WTC11 (cell line): ENCODE data around the gene LATS1.

Source experiments
- CTCF ChIP-seq: fragments of 200-600 bp; IDR thresholded peaks from 2 replicates; pipeline ENCODE4 v1.8.0; 2022; ENCODE audit warnings: antibody characterized with exemption
- E2F4 ChIP-seq: sonication (generic); formaldehyde crosslinking; IDR thresholded peaks from 2 replicates; pipeline ENCODE4 v1.8.1; 2022; ENCODE audit warnings: low read depth, mild to moderate bottlenecking, moderate library complexity, missing genetic modification reagents, borderline replicate concordance
- ETV6 ChIP-seq: sonication (generic); formaldehyde crosslinking; IDR thresholded peaks from 2 replicates; pipeline ENCODE4 v1.8.1; 2022; ENCODE audit warnings: mild to moderate bottlenecking, missing genetic modification reagents
- GABPB1 ChIP-seq: sonication (generic); formaldehyde crosslinking; IDR thresholded peaks from 2 replicates; pipeline ENCODE4 v1.8.1; 2023; ENCODE audit warnings: mild to moderate bottlenecking, missing genetic modification reagents
- NR1H2 ChIP-seq: sonication (generic); formaldehyde crosslinking; IDR thresholded peaks from 2 replicates; pipeline ENCODE4 v1.9.0; 2021; ENCODE audit warnings: mild to moderate bottlenecking, moderate library complexity, missing genetic modification reagents
- NR3C1 ChIP-seq: sonication (generic); formaldehyde crosslinking; conservative IDR thresholded peaks from 2 replicates; pipeline ENCODE4 v1.8.1; 2023; ENCODE audit warnings: low read depth, mild to moderate bottlenecking, missing genetic modification reagents
- TEAD1 ChIP-seq: sonication (generic); formaldehyde crosslinking; IDR thresholded peaks from 2 replicates; pipeline ENCODE4 v1.8.0; 2022; ENCODE audit warnings: mild to moderate bottlenecking, missing genetic modification reagents
- ZNF138 ChIP-seq: sonication (generic); formaldehyde crosslinking; conservative IDR thresholded peaks from 2 replicates; pipeline ENCODE4 v1.8.1; 2022; ENCODE audit warnings: mild to moderate bottlenecking, moderate library complexity, missing genetic modification reagents
- TF ChIP-seq, protein P1 (sequence below): sonication (generic); formaldehyde crosslinking; conservative IDR thresholded peaks from 2 replicates; pipeline ENCODE4 v1.8.1; 2023; ENCODE audit warnings: mild to moderate bottlenecking, low read depth, missing genetic modification reagents, moderate library complexity
- TF ChIP-seq, protein P2 (sequence below): sonication (generic); formaldehyde crosslinking; IDR thresholded peaks from 2 replicates; pipeline ENCODE4 v1.8.0; 2022; ENCODE audit warnings: mild to moderate bottlenecking, missing genetic modification reagents
- TF ChIP-seq, protein P3 (sequence below): sonication (generic); formaldehyde crosslinking; IDR thresholded peaks from 2 replicates; pipeline ENCODE4 v1.8.1; 2022; ENCODE audit warnings: mild to moderate bottlenecking, missing genetic modification reagents, moderate library complexity, borderline replicate concordance

GRCh38 chr6:149628875-149629510, 88.9 kb downstream of the LATS1 start:
- TF ChIP-seq CTCF = no peak
- TF ChIP-seq GABPB1 (CRISPR knock-in tag) = no peak
- TF ChIP-seq ZNF138 = no peak
- TF ChIP-seq NR1H2 (CRISPR knock-in tag) = no peak
- no peak for TF ChIP-seq E2F4
- no peak for TF ChIP-seq NR3C1
- no peak for TF ChIP-seq TEAD1 (CRISPR knock-in tag)
- TF ChIP-seq, protein P1, sequence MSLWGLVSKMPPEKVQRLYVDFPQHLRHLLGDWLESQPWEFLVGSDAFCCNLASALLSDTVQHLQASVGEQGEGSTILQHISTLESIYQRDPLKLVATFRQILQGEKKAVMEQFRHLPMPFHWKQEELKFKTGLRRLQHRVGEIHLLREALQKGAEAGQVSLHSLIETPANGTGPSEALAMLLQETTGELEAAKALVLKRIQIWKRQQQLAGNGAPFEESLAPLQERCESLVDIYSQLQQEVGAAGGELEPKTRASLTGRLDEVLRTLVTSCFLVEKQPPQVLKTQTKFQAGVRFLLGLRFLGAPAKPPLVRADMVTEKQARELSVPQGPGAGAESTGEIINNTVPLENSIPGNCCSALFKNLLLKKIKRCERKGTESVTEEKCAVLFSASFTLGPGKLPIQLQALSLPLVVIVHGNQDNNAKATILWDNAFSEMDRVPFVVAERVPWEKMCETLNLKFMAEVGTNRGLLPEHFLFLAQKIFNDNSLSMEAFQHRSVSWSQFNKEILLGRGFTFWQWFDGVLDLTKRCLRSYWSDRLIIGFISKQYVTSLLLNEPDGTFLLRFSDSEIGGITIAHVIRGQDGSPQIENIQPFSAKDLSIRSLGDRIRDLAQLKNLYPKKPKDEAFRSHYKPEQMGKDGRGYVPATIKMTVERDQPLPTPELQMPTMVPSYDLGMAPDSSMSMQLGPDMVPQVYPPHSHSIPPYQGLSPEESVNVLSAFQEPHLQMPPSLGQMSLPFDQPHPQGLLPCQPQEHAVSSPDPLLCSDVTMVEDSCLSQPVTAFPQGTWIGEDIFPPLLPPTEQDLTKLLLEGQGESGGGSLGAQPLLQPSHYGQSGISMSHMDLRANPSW (CRISPR knock-in tag) = no peak
- no peak for TF ChIP-seq ETV6 (CRISPR knock-in tag)
- TF ChIP-seq, protein P2, sequence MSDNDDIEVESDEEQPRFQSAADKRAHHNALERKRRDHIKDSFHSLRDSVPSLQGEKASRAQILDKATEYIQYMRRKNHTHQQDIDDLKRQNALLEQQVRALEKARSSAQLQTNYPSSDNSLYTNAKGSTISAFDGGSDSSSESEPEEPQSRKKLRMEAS = no peak
- TF ChIP-seq, protein P3, sequence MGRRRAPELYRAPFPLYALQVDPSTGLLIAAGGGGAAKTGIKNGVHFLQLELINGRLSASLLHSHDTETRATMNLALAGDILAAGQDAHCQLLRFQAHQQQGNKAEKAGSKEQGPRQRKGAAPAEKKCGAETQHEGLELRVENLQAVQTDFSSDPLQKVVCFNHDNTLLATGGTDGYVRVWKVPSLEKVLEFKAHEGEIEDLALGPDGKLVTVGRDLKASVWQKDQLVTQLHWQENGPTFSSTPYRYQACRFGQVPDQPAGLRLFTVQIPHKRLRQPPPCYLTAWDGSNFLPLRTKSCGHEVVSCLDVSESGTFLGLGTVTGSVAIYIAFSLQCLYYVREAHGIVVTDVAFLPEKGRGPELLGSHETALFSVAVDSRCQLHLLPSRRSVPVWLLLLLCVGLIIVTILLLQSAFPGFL (CRISPR knock-in tag) = no peak
